ENCODE data around the gene IRAK1. TPM values are rescaled to one million over a fixed set of nuclear protein-coding genes. Genes with fewer than 3 reads are reported as not detected.

The IRAK1 gene
- total and polyA plus RNA-seq, 10 of the 15 experiments (the other 5 are each of a cell fraction or from before 2014, with no cell fraction given) = 4.2 to 136 (median 39.5) TPM

GRCh38 chrX:153971450-153972367, 48.0 kb downstream of the IRAK1 start, which contains the start of gene HCFC1 (continued):
- TF ChIP-seq MYB (IDR thresholded peaks at IDR 0.05; ENCODE audit: borderline replicate concordance, low read depth, low read length) (no peak), WRNIP1 (IDR thresholded peaks at IDR 0.05; ENCODE audit: borderline replicate concordance, low read depth, low read length) (no peak), ATF3 (IDR thresholded peaks at IDR 0.05; ENCODE audit: borderline replicate concordance, extremely low read depth, low read depth, low read length) (no peak), IKZF1 (conservative IDR thresholded peaks at IDR 0.05) (peak; percentile 3; the same call in 1 of the 2 replicates), SIN3A (IDR thresholded peaks at IDR 0.05; ENCODE audit: low read depth, low read length) (0 out of 2 replicates have a peak, but pooled peaks have one; percentile 16), CEBPZ (IDR thresholded peaks at IDR 0.05; ENCODE audit: low read depth, low read length) (no peak), IRF3 (IDR thresholded peaks at IDR 0.05) (no peak), TAF1 (IDR thresholded peaks at IDR 0.05; ENCODE audit: borderline replicate concordance, low read depth, low read length) (peak; percentile 78), TCF7 (IDR thresholded peaks at IDR 0.05; ENCODE audit: borderline replicate concordance) (no peak), PAX5 (IDR thresholded peaks at IDR 0.05; ENCODE audit: borderline replicate concordance, low read depth, low read length) (no peak; the same call in 1 of the 2 replicates), GABPA (IDR thresholded peaks at IDR 0.05; ENCODE audit: low read depth) (no peak), STAT1 (conservative IDR thresholded peaks at IDR 0.05) (0 out of 2 replicates have a peak, but pooled peaks have one; percentile 9), ZNF207 (IDR thresholded peaks at IDR 0.05; ENCODE audit: borderline replicate concordance) (peak; percentile 76), JUND (IDR thresholded peaks at IDR 0.05; ENCODE audit: low read depth, low read length) (peak; percentile 83; the same call in 1 of the 2 replicates), CHD4 (IDR thresholded peaks at IDR 0.05) (no peak), PKNOX1 (IDR thresholded peaks at IDR 0.05) (peak; percentile 54; the same call in 1 of the 2 replicates), E2F8 (IDR thresholded peaks at IDR 0.05; ENCODE audit: low read depth, partially characterized antibody) (no peak), CBFB (IDR thresholded peaks at IDR 0.05; ENCODE audit: low read depth) (no peak), MEF2B (IDR thresholded peaks at IDR 0.05; ENCODE audit: partially characterized antibody, poor library complexity, severe bottlenecking) (peak; percentile 11), SMAD5 (IDR thresholded peaks at IDR 0.05; ENCODE audit: low read depth) (no peak)
